HG02970 (cell line): ENCODE results near the gene PON2.
"Not testable (repeated sequence)": the region's sequence is repeated elsewhere in the genome, so short reads cannot be mapped to it uniquely, and the experiment has no call there.

Source experiments
- ATAC-seq: cut with Tn5 transposase; IDR thresholded peaks from one replicate; pipeline ENCODE4 v1.9.1; 2021; ENCODE audit warnings: mild to moderate bottlenecking, moderate library complexity, moderate number of reproducible peaks; ENCODE audit not compliant: unreplicated experiment, low FRiP score

Gene PON2

DNA sequence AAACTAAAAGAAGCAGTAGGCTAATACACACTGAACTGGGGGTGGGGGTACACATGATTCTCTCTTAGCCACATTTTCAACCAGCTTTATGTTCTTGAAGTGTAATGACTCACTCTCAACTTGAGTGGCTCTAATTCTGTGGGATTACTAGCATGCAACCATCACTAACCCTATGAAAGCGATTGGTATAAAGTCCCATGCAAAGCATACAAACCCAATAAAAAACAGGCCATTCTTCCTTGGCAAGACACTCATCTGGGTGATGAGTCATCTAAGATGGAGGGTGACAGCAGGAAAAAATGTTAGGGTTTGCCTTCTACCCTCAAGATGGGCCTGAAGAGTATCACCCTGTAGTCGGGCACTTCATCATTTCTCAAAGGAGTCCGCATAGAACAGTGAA is 23.8 kb downstream of the PON2 start:
- ATAC-seq, result no peak

DNA sequence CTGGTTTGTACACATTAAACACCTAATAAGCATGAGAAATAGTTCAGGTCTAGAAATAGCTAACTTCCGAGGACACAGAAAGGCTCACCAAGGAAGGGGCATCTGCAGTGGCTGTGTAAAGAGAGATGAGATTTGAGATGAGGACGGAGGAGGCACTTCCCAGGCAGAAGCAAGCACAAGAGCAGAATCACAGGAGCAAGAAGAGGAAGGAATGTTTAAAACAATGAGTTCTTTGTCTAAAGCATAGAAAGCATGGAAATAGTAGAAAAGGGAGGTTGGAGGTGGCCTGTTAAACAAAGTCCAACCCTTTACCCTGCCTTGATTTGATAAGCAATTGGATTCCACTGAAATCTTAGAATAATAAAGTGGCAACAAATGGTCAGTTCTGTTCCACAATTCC is 27.1 kb downstream of the PON2 start:
- no peak for ATAC-seq

DNA sequence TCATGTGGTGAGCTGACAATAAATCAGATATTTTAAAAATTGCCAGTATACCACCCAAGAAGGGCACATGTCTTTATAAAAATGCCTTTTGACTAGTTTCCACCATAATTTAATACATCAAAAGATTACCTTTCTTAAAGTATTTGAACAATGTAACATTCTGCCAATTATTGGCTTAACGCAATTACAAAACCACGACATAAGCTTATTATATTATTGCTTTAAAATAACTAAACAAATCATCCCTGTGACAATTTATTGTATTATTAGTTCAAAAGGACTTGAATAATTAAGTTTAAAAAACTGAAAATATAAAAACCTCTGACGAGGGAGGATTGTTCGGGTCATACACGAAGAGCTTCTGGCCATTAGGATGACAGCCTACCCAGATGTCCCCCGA is 29.0 kb downstream of the PON2 start:
- ATAC-seq, result no peak

DNA sequence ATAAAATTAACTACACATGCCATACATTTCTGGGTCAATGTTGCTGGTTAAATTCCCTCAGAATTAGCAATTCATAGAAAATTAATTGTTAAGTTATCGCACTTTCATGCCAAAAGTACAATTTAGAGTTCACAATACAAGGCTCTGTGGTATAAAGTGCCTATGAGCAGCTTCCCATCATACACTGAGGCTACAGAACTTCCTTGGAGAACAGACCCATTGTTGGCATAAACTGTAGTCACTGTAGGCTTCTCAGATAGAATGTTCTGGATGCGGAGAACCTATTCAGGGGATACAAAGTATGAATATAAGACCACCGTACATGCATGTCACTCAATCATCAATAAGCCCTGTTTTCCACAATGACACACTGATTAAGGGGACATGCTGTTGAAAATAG is 29.6 kb downstream of the PON2 start:
- ATAC-seq, result no peak

DNA sequence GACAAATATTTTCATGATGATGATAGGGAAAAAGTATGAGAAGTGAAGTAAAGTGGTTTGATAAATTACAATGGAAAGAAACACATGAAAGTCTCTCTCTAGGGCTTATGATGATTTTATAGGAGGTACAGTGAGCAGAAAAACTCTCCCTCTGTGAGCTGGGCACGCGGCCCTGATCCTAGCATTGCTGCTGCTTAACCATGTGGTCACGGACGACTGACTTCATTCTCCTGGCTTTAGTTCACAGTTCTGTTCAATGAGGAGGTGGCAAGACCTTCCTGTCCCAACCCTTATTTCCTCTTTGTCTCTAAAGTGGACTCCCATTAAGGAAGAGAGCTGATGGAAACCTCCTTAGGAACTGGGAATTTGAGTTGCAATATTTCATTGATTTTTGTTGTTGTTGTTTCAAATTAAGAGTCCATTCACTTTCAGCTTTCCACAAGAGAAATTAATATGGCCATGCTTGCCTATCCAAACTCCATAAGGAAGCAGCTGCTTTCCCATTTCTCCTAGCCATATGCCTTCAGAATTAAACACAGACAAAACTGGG is 30.4 kb downstream of the PON2 start:
- ATAC-seq, result no peak

DNA sequence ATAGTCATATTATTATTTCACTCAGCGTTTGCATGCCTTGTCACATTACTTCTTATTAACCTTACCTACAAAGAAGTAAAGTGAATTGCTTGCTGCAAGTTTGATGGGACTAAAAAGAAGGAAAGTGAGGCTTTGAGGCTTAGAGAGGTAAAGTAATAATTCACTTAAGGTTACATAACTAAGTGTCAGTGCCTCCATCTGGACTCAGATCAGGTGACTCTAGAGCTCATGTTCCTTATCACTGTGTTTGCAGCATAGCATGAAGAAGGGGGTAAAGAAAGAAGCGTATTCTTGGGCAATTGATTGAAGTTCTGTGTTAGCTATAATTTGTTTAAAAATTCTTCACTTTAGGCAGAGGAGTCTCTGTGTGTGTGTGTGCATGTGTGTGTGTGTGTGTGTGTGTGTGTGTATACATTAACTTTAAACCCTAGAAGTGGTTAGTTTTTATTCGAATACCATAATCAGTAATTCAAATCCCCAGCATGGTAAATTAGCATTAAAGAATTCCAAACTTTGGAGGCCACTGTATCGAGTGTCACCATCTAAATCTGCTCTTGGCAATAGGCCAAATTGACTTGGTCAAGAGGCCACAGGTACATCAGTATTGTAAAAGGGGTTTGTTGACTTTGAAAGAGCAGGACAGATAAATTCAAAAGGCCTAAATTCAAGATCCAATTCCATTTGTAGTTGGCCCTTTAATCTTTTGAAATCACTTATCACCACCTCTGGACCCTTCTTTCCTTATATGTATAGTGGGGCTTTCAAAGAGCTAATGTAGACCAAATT is 36.5 kb downstream of the PON2 start:
- ATAC-seq, result no peak

DNA sequence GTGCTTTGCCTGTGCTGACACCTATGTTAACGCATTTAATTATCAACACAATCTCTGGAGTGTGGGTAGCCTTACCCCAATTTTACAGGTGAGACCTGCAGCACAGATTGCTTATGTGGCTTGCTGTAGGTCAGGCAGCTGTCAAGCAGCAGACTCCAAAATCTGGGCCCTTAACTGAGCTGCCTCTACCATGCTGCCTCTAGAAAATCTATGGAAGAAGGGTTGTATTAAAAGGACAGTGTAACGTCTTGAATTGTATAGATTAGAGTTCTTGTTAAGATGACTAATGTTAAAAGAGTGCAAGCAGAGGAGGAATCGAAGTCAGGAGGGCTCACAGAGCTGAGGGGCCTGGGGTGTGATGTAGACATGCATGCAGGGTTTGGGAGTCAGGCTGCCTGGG is 37.4 kb downstream of the PON2 start:
- ATAC-seq, result no peak

DNA sequence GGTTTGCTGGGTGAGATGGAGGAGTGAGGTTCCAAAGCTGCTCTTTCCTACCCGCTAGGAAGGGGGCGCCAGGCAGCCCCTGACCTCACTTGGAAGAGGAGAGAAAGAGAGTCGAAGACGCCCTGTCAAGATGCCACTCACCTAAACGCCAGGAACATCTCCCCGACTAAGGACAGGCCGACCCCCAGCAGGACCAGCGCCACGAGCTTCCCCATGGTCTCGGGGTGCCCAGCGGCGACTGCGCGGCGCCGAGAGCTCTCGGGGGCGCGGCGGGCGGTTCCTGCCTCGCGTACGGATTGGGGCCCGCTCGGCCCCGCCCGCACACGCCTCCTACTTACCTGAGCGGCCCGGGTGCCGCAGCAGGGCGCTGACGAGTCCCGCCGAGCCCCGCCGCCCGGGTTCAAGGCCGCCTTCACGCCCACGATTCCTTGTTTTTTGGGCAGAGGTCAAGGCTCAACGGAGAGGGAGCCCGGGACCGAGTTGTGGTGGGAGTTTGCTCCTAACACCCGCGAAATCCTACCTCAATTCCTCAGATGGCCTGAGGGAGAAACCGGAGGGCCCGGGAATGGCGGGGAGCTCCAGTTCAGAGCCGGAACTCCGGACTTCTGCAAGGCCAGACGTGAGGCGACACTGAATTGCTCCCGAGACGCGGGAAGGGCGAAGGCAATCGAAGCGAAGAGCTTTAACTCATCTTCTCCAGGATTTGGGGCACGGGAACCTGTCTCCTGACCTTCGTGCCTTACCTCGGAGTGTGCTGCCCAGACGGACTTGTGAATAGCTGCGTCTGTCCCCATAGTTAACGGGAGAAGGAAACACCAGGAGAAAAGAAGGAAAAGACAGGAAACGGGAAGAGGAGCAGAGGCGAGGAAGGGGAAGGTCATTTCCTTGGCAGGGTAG is 38.4 kb downstream of the PON2 start, which contains the start of gene PON3:
TSS of gene PON3 (minus strand) at position 240 of the 897 bp plus-strand sequence. CDS start at position 215, 25 bp downstream.
- ATAC-seq, result no peak

DNA sequence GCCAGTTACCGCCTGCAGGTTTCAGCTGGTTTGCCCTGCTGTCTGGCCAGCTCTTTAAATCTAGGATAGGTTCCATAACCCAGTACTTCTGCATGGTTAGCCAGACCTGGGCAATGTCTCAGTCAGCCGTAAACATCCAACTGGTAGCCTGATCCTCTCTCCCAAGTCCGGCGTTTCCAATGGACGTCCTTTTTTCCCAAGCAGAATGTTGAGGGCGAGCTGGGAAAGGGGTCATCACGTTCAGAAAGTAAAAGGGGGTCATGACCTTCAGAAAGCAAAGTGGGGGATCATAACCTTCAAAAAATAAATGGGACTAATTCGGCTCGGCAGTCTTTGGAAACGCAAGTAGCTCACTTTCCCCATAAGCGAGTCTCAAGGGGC is 39.1 kb downstream of the PON2 start:
- ATAC-seq, result no peak

DNA sequence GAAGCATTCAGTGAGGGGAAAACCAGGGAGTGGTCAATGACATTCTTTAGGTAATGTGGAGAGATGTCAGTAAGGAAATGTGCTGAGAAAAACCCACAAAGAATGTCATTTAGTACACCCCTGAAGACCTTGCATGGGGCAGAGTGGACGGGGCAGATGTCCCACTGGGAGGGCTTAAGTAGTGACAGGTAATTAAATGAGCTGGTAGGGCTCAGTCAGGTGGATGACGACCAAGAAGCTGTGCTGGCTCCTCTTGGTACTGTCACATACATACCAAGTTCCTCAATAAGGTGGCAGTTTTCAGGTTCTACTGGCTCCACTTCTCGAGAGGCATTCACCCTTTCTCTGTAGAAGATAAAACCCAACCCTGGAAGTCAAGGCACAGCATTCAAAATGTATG is 40.5 kb downstream of the PON2 start:
- no peak for ATAC-seq

DNA sequence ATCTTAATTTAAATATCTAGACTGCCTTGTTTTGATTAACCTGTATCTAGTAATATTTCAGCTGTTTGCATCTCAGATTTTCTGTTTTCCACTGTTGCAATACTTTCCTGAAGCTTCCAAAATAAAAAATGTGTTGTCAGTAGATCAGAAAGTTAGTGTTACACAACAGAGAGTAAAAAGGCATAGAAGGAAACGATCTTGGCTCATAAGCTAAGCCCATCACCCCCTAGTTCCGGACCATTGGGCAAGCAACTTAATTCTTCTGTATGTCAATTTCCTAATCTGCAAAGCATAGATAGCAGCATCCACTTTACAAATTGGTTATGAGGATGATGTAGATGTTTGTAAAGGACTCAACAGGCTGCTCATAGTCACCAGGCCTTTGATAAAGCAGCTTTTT is 43.1 kb downstream of the PON2 start:
- ATAC-seq, result no peak

DNA sequence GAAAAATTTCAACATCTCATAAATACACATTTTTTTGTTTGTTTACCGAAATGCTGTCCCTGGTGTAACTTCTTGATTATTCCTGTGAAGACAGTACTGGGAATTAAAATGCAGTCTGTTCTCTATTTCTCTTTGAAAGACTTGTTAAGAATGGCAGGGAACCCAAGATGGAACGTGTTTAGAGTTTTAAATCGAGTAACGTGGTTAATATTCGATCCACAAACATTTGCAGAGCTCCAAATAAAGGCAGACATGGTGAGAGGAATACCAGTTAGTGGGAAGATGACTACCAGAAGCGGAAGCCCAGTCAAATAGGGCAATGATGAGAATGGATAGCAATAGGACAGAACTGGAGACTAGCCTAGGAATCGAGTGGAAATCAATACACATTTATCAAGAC is 45.3 kb downstream of the PON2 start:
- ATAC-seq, result no peak

DNA sequence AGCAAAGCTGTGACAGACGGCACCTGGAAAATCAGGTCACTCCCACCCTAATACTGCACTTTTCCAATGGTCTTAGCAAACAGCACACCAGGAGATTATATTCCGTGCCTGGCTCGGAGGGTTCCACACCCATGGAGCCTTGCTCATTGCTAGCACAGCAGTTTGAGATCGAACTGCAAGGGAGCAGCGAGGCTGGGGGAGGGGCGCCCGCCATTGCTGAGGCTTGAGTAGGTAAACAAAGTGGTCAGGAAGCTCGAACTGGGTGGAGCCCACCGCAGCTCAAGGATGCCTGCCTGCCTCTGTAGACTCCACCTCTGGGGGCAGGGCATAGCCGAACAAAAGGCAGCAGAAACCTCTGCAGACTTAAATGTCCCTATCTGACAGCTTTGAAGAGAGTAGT is 55.4 kb downstream of the PON2 start:
- ATAC-seq, result not testable (repeated sequence)

DNA sequence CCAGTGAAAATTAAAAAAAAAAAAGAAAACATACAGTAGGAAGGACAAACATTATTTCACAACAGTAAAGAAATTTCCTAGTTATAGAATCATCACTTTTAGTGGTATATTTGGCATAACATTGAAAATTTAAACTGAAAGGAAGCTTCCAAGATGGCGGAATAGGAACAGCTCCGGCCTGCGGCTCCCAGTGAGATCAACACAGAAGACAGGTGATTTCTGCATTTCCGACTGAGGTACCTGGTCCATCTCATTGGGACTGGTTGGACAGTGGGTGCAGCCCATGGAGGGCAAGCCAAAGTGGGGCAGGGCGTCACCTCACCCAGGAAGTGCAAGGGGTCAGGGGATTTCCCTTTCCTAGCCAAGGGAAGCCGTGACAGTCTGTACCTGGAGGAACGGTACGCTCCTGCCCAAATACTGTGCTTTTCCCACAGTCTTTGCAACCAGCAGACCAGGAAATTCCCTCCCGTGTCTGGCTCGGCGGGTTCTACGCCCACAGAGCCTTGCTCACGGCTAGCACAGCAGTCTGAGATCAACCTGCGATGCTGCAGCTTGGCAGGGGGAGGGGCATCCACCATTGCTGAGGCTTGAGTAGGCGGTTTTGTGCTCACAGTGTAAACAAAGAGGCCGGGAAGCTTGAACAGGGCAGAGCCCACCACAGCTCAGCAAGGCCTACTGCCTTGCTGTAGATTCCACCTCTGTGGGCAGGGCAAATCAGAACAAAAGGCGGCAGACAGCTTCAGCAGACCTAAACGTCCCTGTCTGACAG is 58.0 kb downstream of the PON2 start:
- ATAC-seq, result no peak

DNA sequence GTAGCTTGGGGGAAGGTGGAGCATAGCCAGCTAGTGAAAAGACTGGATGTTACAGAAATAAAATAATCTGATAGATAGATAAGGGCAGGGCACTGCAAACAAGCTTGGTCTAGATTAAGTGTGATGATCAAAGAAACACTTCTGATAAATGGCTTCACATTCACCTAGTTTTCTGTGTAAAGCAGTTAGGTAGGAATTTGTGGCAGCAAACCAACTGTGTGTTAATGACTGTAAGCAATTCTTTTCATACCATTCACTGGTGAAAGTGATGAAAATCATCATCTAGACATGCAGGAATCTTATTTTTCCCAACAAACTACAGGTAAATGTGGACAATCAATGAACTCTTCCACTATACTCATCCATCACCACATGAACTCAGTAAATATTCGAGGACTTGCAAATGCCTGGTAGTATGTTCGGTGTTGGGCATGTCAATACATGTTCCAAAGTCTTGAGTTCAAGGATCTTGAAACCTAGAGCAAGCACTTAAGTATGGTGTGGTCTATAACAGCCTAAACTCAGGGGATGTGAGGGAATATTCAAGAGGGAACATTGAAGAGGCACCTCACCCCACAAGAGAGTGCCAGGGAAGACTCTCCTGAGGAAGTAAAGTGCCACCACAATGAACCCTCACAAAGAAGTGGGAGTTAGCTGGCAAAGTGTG is 59.1 kb downstream of the PON2 start:
- no peak for ATAC-seq

DNA sequence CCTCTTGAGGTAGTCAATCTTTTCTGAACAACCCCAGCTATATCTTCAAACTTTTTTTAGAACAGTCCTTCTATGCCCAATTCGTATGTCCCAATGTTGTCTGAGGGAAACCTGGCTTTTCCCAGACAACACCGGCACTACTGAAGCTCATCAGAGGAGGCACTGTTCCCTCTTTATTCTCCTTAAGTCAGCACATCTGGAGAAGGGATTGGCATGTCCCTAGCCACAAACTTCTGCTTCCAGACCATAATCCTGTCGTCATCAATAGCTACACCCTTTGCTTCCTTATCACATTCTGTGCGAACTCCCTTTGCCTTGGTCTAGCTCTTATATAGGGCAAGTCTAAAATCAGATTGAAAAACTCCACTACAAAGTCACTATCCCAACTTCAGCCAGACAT is 61.5 kb downstream of the PON2 start:
- ATAC-seq, result no peak

DNA sequence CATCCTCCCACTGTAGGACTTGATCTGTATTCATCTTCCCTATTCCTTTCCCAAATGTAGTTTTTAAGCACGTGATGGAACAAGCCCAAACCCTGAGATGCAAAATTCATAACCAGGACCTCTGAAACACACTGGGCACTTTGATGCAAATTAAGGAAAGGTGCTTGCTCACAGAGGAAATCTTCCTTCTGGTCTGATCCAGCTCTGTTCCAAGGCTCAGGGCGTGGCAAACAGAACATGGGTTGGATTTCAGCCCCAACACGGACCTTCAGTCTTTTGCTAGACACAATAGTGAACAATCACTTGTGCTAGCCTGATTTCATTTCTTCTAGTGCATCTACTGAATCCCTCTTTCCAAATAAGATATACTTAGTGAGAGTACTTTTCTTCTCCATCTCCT is 66.6 kb downstream of the PON2 start:
- no peak for ATAC-seq

DNA sequence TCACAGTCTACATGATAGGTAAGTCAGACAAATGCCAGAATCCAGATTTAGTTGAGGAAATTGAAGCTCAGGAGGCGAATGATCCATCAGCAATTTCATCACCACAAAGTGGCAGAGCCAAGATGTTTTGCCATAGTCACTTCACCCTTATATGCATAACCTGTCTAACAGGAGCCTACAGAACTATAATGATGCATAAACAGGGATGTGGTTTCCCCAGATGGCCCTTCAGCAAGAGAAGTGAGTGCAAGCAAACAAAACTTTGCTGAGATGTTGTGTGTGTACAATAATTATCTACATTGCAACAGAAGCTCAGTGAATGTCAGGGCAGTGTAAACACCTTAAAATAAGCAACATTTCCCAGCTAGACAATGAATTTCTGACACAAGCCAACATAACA is 67.2 kb downstream of the PON2 start:
- ATAC-seq, result no peak

DNA sequence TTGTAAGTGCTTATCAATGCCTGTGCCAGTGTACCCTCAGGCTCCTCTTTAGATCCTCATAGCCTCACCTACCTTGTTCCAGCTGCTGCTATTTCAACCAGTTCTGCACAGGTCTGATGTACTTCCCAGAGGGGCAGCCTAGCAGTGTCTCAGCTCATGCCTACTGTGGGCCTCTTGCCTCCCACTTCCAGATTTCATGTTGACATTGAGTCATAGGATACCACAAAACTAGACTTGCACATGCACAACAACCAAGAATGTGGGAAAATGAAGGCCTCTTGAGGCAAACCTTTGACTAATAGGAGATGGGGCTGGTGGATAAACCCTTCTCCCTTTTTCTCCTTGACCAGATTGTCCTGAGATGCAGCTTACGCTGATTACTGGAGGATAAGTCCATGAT is 69.7 kb downstream of the PON2 start:
- ATAC-seq, result no peak

DNA sequence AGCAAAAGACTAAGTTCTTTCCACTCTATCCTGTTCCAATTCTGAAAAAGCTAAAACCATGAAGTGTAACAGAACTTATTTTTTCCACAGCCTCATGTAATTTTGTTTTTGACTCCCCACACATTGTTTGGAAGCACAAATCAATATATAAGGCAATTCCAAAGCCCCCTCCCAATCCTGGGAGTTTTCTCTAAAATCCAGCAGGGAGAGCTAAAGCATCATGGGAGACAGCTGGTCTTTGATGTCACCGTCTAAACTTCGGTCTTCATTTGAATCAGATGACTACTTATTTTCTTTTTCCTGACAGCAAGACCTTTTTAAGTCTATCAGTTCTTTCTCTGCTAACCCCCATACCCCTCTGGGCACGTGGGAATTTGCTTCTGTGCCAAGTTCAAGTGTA is 77.2 kb downstream of the PON2 start:
- ATAC-seq, result no peak
